Inferior parietal cortex (tissue), 1 donor: Measurements from ENCODE around the gene MRPS27.

ENCODE experiments used
- DNase-seq: peaks from one replicate; pipeline ENCODE4 v3.0.0-alpha.2; 2016; ENCODE audit errors: extremely low spot score

Gene MRPS27

DNA sequence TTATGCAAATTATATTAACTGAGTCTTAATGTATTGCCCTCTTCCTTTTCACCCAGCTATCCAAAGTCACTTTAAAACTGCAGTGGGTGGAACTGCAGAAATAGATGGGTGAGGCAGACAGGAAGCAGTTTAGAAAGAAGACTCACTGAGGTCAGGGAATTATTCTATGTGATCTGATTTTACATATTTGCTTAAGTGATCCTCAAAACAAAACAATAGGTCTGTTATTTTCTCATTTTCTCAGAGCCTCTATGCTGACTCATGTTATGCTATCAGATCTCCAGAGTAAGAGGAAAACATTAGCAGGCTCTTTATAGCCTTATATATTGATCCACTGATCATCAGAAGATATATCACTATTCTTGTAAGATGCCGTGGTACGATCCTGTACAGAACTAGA lies 63.5 kb downstream of the MRPS27 start:
- DNase-seq: no peak

DNA sequence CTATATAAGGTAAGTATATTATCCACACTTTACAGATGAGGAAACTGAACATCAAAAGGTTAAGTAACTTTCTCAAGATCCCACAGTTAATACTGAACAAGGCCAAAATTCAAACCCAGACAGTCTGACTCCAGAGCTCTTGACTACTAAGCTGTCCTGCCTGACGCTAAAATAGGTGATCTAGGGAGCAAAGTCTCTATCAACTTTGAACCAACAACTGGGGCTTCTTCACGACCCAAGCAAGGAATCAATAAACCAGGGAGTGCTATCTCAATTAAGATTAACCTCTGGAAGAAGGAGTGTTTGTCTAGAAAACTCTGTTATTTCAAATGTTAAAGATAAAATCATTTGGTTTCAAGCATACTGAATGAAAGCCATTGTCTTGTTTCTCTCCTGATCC lies 64.4 kb downstream of the MRPS27 start:
- DNase-seq: no peak

DNA sequence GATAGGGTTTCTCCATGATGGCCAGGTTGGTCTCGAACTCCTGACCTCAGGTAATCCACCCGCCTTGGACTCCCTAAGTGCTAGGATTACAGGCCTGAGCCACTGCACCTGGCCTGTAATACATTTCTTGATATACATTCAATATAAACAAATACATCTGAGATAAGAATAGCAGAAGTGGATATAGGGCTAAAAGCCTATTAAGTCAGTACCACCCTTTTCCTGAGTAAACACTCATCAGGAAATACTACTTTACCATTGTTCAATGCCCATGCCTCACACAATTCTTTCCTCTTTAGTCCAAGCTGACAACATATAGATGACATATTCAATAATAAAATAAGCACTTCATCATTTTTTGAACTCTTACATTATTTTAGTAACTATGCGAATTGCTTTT lies 64.8 kb downstream of the MRPS27 start:
- DNase-seq: no peak

- no peak for DNase-seq
Measured at GRCh38 chr5:72252574-72253155, 67.4 kb downstream of the MRPS27 start.

GRCh38 chr5:72252008-72252407 lies 68.0 kb downstream of the MRPS27 start:
- DNase-seq: no peak

DNA sequence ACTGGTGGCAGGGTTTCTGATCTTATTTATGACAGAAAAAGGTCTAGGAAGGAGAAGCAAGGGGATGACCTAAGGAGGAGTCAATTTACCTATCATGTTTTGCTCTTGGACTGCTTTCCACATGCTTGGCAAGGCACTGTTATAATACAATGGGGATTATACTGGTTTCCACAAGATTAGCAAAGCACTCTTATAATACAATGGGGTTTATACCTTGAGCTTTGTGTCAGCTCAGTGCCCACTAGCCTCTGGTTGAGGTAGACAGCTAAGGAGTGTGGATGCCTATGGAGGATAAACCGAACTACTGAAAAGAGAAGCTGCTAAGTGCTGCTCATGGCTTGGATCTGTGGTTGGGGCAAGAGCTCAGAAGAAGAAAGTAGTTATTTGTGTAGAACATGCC lies 68.7 kb downstream of the MRPS27 start:
- DNase-seq: no peak

DNA sequence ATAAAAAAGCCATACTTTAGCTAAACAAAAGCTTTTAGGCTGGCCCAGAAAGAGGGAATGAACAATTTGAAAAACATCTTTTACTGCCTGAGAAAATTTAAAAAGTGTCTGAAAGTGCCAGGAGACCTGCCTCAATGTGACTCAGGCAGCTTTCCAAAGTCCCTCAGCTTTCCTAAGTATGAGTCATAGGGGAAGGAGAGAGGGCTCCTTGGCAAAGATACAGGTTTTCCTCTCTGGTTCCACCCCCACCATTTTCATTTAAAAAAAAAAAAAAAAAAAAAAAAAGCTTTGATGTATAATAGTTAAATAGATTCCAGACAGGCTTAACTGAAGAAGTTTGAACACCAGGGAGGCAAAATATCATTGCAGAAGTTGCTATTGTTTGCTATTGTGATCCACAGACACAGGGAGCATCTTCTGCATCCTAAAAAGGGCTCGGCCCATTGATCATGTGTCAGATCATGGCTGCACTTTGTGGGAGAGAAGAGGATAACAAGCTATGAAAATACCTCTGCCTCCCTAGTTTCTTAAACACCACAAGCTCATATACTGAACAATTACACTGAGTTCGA lies 71.5 kb downstream of the MRPS27 start:
- peak; percentile 58 for DNase-seq

DNA sequence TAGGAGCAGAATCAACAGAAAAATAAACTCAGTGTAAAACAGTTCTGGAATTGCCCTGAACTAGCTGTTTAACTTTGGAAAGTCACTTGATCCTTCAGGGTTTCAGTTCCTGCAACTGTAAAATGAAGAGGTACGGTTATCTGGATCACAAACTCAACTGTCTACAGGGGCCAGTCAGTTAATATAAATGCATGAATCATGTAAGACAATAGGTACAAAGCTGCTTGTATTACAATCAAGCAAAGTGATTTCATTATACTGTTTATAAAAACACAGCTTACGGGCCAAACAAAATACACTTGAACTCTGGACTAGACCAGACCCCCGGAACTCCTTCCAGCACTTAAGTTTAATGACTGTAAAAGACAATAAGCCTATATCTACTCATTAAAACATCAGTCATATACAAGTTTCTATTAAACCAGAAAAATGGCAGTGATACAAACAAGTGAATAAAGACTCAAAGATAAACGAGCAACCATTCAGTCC lies 73.0 kb downstream of the MRPS27 start:
- no peak for DNase-seq

DNA sequence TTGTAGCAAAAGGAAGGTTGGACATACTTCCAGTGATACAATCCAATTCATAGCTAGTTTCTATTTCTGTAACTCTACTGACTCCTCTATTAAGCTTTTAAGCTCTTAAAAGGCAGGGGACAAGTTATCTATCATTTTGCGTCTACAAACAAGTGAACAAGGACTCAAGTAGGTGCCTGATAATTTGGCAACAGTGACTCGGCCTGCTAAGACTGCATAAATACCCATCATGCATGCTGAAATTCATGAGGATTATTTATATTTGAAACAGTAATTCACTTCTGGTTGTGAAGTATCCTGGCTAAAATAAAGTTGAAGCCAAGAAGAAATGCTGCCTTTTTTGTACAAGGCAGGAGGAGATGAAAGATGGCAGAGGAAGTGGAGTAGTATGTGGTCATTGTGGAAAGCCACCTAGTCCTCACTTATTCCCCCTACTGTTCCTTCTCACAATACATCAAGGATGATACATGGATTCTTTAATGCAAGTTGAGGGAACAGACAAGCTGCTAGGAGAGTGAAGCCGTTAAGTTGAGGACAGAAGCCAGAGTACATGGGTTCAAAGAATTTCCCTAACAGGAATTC lies 74.0 kb downstream of the MRPS27 start:
- no peak for DNase-seq

- DNase-seq: no peak
Measured at GRCh38 chr5:72245546-72245945, 74.5 kb downstream of the MRPS27 start.

DNA sequence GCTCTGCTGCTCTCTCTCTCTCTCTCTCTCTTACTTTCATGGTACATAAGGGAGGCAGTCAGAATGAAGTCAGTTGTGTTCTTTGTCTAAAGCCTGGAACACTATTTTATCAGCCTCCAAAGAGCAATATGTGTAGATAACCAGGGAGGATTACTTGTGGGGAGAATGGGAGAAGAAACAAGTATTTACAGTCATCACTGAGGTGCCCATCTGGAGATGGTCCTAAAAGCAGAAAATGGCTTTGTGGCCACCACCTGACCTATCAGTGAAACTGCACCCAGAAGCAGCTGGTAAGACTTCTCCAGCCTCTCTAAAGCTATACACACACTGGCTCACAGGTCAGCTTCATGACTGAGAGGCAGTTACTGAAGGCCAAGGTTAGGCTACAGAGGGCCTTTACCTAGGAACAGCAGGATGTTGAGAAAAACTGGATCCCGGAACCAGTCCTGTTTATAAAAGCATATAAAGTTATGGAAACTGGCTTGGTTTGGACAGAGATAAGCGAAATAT lies 75.1 kb downstream of the MRPS27 start:
- peak; percentile 66 for DNase-seq

- no peak for DNase-seq
Measured at GRCh38 chr5:72243706-72244105, 76.3 kb downstream of the MRPS27 start.

- no peak for DNase-seq
Measured at GRCh38 chr5:72242796-72243475, 77.1 kb downstream of the MRPS27 start.

DNA sequence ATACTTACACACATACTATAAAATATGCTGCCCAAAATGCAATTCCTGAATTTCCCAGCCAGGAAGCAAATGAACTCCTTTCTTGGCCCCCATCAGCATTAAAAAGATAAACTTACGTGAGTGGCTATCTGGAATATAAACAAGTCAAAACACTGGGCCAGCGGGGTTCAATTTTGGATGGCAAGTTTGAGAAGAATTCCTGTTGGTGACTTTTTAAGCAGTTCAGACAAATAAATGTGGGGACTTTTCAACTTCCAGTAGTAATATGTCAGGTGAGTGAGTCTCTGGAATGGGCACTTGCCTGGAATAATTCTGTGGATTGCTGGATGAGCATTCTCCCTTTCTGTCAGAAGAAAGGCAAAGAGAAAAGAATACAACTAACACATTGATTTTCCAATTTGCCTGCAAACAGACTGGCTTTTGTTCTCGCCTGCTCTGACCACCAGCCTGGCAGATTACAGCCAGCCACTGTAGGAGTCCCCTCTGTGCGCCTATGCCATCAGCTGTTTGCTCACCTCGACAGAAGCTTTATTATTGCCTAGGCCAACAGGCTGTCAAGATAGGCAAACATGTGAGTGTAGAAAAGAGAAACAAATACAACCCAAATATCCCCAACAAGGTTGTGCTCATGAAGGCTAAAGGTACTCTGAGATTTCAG lies 78.6 kb downstream of the MRPS27 start:
- peak; percentile 75 for DNase-seq

GRCh38 chr5:72238712-72239445 lies 81.2 kb downstream of the MRPS27 start:
- no peak for DNase-seq

DNA sequence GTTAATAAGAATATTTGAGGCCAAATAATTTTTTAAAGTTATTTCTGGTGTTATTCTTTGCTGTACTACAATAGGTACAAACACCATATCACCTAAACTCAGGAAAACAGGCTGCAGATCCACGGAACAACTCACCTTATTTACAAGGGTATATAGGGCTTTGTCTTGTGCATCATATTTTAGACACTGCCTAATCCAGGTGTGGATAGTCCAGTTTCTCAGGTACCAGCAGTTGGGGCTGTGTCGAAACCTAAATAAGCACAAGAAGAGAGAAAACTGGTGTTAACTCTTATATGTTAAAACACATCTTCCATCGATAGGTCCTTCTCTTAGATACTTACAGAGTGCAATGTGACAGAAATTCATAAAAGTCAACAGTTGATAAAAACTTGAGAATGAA lies 82.2 kb downstream of the MRPS27 start:
- no peak for DNase-seq

DNA sequence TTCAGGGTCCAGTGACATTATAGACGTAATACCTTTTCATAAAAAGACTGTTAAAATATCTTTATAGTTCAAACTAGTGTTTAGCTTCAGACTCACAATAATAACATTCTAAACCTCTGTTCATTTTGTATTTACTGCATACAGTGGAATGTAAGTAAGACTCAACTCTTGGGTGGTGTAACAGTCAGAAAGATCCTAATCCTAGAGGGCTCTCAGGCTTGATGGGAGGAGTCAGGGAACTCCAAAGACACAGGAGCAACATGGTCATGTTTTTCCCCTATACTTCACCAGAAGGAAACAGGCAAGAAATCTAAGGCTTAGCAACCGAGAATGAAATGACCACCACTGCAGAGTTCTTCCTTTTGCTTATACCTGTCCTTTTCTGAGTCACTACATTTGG lies 82.6 kb downstream of the MRPS27 start:
- no peak for DNase-seq

- no peak for DNase-seq
Measured at GRCh38 chr5:72235725-72236124, 84.3 kb downstream of the MRPS27 start.

- no peak for DNase-seq
Measured at GRCh38 chr5:72234868-72235267, 85.2 kb downstream of the MRPS27 start.

DNA sequence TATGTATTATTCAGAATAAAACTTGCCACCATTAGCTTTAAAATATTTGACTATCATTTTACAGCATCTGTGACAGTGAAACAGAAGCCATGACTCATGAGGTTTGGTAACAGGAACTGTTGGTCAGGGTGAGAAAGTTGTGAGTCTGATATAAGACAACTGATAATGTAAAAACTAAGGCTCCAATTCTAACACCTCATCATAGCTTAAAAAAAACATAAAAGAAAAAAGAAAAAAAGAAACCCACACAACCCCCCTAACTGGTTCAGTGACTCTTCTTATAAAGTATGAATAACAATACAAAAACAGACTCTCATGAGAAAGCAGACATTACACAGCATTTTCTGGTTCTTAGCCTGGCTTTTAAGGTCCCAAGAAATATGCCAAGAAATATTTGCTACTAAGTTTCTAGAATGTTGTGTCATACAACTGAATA lies 85.8 kb downstream of the MRPS27 start:
- no peak for DNase-seq

DNA sequence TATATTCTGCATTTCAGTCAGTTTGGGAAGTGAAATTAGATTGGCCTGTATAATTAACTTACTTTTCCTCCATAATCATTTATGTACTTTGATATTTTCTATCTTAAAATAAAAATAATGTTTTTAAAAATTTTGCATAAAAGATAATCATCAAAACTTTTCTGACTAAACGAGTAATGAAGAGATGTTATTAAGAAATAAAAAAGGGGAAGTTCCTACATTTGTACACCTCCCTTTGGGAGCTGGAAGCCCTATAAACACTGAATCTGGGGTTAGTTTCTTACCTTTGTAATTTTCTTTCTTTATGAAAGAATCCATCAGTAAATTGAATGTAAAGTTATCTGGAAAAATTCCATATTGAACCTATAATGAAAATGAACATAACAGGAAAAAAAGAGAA lies 86.2 kb downstream of the MRPS27 start:
- no peak for DNase-seq
